Panc1 (cell line): ENCODE data around the gene SLC9C1.

Experiments
- CTCF ChIP-seq: fragments of 450-650 bp; IDR thresholded peaks from 2 replicates; pipeline ENCODE4 v1.5.1; 2017; ENCODE audit warnings: mild to moderate bottlenecking
- POLR2AphosphoS5 ChIP-seq: IDR thresholded peaks from 2 replicates; pipeline ENCODE4 v1.6.1; 2012; ENCODE audit warnings: mild to moderate bottlenecking, low read depth, low read length, moderate library complexity
- REST ChIP-seq, 2 experiments: IDR thresholded peaks; 2 replicates each; pipeline ENCODE4 v1.6.1; 2011 to 2012; ENCODE audit warnings: low read depth in 2 of 2, control low read depth in 1 of 2, low read length in 1 of 2, mild to moderate bottlenecking in 1 of 2, moderate library complexity in 1 of 2; ENCODE audit not compliant: insufficient read depth in 1 of 2
- SIN3A ChIP-seq: IDR thresholded peaks from 2 replicates; pipeline ENCODE4 v1.6.1; 2012; ENCODE audit warnings: low read depth, mild to moderate bottlenecking, low read length, moderate library complexity, borderline replicate concordance; ENCODE audit not compliant: insufficient read depth

- TF ChIP-seq CTCF (peak; percentile 84), SIN3A (no peak), REST (IDR thresholded peaks at IDR 0.05; ENCODE audit: insufficient read depth in 1 of 2, low read depth in 2 of 2, low read length in 1 of 2) (no peak), POLR2AphosphoS5 (no peak)
Measured at GRCh38 chr3:112136959-112137693, 156.9 kb downstream of the SLC9C1 start.
